Psoas muscle (tissue), 8 donors: ENCODE results near the gene KLRB1. TPM values are rescaled to one million over a fixed set of nuclear protein-coding genes. Genes with fewer than 3 reads are reported as not detected.
"Not testable (repeated sequence)": the region's sequence is repeated elsewhere in the genome, so short reads cannot be mapped to it uniquely, and the experiment has no call there.

Source experiments
- ATAC-seq, 4 donors: fragments of 200-7000 bp; cut with Tn5 transposase; one replicate each; pipeline ENCODE4 v1.9.1; 2020; ENCODE audit warnings: moderate library complexity in 3 of 4, mild to moderate bottlenecking in 2 of 4
- DNase-seq, 2 donors: peaks; one replicate each; pipeline ENCODE4 v3.0.0-alpha.2; 2020
- H3K27ac ChIP-seq: fragments of 200-600 bp; one replicate; pipeline ENCODE4 v1.8.0; 2022
- H3K27me3 ChIP-seq, 3 donors: fragments of 200-600 bp in 1 of 3; one replicate each; pipeline versions ENCODE4 v1.6.1 to v1.8.0; 2013 to 2022; ENCODE audit warnings: low read length in 2 of 3, mild to moderate bottlenecking in 2 of 3, moderate library complexity in 1 of 3; ENCODE audit not compliant: insufficient read depth in 3 of 3
- H3K36me3 ChIP-seq, 2 donors: fragments of 200-600 bp in 1 of 2; one replicate each; pipeline versions ENCODE4 v1.6.1 to v1.8.0; 2013 to 2022; ENCODE audit warnings: low read depth in 1 of 2, mild to moderate bottlenecking in 1 of 2, moderate library complexity in 1 of 2; ENCODE audit not compliant: insufficient read depth in 1 of 2
- H3K4me1 ChIP-seq: fragments of 200-600 bp; one replicate; pipeline ENCODE4 v1.8.0; 2022
- H3K4me3 ChIP-seq: fragments of 200-600 bp; one replicate; pipeline ENCODE4 v1.8.0; 2022; ENCODE audit warnings: mild to moderate bottlenecking
- H3K9me3 ChIP-seq: fragments of 200-600 bp; one replicate; pipeline ENCODE4 v1.8.0; 2022
- WGBS, 3 donors: extraction: QIAGEN DNeasy Blood & Tissue Kit; methylation state at CpG; one replicate each; pipeline versions ENCODE4 v1.1.6 to v1.1.7; 2013; 5-methylcytosine and 5-hydroxymethylcytosine counted together
- intact Hi-C, 2 donors: fragments of 100-400 bp; cut with DNase I; formaldehyde crosslinking; loops; one replicate each; pipeline versions ENCODE4 v1.11.0 to v1.14.2; 2022
- polyA plus RNA-seq, 3 donors: library from polyadenylated mRNA; stranded (reverse); fragments of 200-250 nt; gene quantifications; one replicate each; pipeline ENCODE4 v1.2.3, GENCODE V29; 2013
- total RNA-seq, 4 donors: library from RNA; stranded (reverse); fragmentation: NEBNext Ultra II Directional in 2 of 4; extraction: Animal tissue kit (Norgen Biotek cat#: 25700) in 2 of 4; gene quantifications; one replicate each; pipeline versions ENCODE4 v1.2.1 to v1.2.4, GENCODE V29; 2021 to 2023
- TF ChIP-seq, protein P1 (sequence below): fragments of 200-600 bp; IDR thresholded peaks from one replicate; pipeline ENCODE4 v1.8.0; 2022; ENCODE audit warnings: antibody characterized with exemption
- donor health status: healthy with polysubstance abuse.
- donor health status: DM: no; HTN: no; CAD: no; lungs with moderate emphysema.
- donor health status: Bipolar disorder and iron deficiency.
- donor health status: healthy.
- donor health status: DM: yes; HTN: yes; CAD: no.
- donor health status: DM: no; HTN: no; CAD: no.
- donor health status: DM: no; HTN: no; CAD: no.
- donor health status: DM: yes; HTN: yes; CAD: no.

Gene KLRB1
- total and polyA plus RNA-seq, 7 donors, result 0.03 to 0.30 (median 0.13) TPM; not detected in 2

DNA sequence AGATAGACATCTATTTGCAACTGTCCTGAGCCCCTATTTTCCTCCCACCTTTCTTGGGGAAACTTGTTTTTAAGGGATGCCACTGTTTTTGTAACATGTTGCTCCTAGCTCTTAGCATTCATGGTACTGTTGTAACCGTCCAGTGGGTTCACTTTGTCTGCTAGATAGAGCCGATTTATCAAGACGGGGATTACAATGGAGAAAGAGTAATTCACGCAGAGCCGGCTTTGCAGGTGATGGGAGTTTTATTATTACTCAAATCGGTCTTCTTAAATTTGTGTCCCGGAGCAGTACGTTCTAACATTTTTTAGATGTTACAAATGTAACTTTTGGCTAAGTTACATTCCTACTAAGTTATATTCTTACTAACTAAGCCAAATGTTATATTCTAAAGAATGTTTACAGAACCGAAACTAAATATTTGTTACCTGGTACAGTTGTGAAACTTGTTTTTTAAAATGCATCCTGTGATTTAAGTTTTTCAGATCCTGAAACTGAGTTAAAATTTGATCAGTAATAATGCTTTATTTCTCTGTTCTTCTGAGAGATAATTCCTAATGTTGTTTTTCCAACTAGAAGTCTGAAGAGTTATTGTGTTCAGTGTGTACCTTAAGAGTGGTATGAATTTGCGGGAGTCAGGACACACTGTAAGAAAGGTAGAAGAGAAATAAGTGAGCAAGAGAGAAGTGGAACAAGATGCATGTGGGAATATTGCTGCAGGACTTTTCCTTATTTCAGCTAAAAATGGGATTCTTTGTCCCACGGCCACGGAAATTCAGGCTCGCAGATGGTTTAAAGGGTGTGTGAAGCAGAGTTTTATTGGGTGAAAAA, 41.2 kb upstream of the KLRB1 start:
- Histone ChIP-seq H3K36me3 (peaks cover 0 to 4% of the 10 kb centered on the region in 2 donors), H3K27me3 (no peaks in the 10 kb centered on the region), H3K4me1 (peaks cover 9% of the 10 kb centered on the region), H3K27ac (peak overlapping the region; percentile 79), H3K9me3 (no peaks in the 10 kb centered on the region), H3K4me3 (peak overlapping the region; percentile 74)
- intact Hi-C loops, result no loop called here
- ATAC-seq, result peak in 1 of 4 donors; percentile 34
- 9 to 18% (median 12%) methylated on average over 13 of the region's 13 CpGs for WGBS, 3 donors
- TF ChIP-seq, protein P1, sequence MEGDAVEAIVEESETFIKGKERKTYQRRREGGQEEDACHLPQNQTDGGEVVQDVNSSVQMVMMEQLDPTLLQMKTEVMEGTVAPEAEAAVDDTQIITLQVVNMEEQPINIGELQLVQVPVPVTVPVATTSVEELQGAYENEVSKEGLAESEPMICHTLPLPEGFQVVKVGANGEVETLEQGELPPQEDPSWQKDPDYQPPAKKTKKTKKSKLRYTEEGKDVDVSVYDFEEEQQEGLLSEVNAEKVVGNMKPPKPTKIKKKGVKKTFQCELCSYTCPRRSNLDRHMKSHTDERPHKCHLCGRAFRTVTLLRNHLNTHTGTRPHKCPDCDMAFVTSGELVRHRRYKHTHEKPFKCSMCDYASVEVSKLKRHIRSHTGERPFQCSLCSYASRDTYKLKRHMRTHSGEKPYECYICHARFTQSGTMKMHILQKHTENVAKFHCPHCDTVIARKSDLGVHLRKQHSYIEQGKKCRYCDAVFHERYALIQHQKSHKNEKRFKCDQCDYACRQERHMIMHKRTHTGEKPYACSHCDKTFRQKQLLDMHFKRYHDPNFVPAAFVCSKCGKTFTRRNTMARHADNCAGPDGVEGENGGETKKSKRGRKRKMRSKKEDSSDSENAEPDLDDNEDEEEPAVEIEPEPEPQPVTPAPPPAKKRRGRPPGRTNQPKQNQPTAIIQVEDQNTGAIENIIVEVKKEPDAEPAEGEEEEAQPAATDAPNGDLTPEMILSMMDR, result no peak
- no peak for DNase-seq

DNA sequence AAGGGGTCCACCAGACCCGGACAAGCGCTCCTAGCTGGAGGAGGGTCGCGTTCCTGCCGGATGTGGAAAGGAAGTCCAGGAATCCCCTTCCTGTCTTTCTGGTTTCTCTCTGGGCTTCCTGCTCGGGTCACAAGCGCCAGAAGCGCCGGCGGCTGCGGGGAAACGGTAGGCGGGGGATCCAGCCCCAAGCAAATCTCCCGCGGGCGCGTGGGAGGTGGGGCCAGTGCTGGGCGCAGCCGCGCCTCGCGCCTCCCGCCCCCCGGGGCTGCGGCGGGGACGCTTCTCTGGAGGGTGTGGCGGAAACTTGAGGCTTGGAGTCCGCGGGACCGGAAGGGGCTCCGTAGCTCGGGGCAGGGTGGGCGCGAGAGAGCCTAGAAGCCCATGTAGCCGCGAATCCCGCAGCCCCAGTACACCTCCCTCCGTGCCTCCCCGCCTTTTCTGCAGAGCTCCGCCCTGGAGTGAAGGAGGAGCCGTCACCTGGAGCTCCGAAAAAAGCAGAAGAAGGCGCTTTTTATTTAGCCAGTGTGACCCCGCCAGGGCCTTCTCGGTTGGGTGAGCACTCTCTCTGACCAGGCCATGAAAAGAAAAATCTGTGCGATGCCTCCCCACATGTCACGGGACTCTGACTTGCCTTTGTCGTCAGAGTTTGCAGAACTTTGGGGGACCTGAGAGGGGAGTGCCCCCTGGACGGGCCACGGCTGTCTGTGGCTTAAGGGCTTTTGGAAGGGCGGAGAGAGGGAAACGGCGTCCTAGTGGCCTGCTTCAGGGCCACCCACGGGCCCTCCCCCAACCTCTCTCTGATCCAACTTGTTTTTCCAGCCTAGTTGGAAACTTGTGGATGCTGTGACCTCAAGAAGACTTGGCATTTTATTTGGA, 40.3 kb upstream of the KLRB1 start:
- peak; percentile 89 to 96 (median 92) for ATAC-seq
- 0 to 1% (median 1%) methylated on average over 48 to 55 of the region's 55 CpGs for WGBS, 3 donors
- peak overlapping the region; percentile 79 for H3K27ac ChIP-seq
- peaks cover 9% of the 10 kb centered on the region for H3K4me1 ChIP-seq
- peak; percentile 84 to 89 for DNase-seq
- intact Hi-C loops, result no loop called here
- TF ChIP-seq, protein P1, result peak; percentile 5
- peak overlapping the region; percentile 74 for H3K4me3 ChIP-seq
- H3K9me3 ChIP-seq, result no peaks in the 10 kb centered on the region
- H3K36me3 ChIP-seq, result no peaks in the 10 kb centered on the region
- no peaks in the 10 kb centered on the region for H3K27me3 ChIP-seq

DNA sequence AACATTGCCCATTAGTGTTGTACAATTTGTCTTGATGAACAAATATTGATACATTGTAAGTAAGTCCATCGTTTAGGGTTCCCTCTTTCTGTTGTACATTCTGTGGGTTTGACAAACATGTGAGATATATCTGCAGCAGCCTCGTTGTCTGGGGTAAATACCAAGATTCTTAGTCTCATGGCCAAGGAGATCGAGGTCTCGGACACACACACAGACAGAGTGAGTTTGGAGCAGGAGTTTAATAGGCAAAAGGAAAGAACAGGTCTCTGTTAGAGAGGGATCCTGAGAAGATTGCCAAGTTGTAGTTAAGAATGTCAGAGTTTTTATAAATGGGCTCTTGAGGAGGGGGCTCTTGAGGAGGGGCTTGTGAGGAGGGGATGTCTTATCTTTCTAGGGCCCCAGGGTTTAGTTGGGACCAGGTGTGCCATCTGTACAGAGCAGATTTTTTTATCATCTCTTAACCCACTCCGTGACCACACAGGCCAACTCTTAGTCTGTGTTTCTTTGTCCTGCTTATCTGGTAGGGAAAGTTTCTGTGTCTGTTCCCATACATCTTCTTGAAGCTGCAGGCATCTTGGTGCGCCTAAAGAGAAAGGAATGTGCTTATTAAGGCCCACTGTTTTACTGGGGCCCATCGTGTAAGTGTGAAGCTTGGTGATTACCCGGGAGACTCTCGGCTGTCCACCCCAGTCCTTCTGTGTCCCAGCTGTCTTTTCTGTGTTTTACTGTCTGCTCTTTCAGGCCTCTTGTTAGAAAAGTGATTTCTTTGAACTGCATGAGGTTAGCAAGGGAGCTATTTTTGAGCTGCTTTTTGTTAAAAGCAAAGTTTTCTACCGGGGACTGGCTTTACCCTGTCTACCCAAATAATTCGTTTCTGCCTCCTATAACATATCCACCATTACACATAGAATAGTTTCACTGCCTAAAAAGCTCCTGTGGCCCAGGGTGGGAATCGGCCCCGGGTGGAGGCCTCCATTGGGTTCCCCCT, 39.4 kb upstream of the KLRB1 start:
- no peaks in the 10 kb centered on the region for H3K27me3 ChIP-seq
- intact Hi-C loops, result no loop called here

DNA sequence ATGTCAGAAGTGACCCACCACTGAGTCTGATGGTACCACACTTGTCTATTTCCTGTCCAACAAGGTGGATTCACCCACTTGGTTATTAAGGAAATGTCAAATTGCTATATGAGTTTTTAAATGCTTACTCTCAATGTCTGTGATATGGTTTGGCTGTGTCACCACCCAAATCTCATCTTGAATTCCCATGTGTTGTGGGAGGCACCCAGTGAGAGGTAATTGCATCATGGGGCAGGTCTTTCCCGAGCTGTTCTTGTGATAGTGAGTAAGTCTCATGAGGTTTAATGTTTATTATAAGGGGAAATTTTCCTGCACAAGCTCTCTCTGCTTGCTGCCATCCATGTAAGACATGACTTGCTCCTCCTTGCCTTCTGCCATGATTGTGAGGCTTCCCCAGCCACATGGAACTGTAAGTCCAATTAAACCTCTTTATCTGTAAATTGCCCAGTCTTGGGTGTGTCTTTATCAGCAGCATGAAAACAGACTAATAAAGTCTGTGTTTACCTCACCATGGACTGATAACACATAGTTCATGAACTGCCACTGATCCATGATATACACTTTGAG, 37.4 kb upstream of the KLRB1 start:
- 59 to 83% (median 76%) methylated on average over 1 of the region's 1 CpG for WGBS, 3 donors
- H3K9me3 ChIP-seq, H3K27ac ChIP-seq, intact Hi-C loops, H3K27me3 ChIP-seq, DNase-seq, H3K4me1 ChIP-seq, ATAC-seq, H3K36me3 ChIP-seq, H3K4me3 ChIP-seq: not testable (repeated sequence)

More for the DNA sequence above, 39.4 kb upstream of the KLRB1 start:
- no peaks in the 10 kb centered on the region for H3K9me3 ChIP-seq
- TF ChIP-seq, protein P1, result no peak
- WGBS, 3 donors, result 40 to 42% (median 41%) methylated on average over 13 of the region's 13 CpGs
- peak overlapping the region; percentile 74 for H3K4me3 ChIP-seq
- ATAC-seq, result no peak
- no peak for DNase-seq
- H3K36me3 ChIP-seq, result no peaks in the 10 kb centered on the region
- peak overlapping the region; percentile 79 for H3K27ac ChIP-seq
- peaks cover 9% of the 10 kb centered on the region for H3K4me1 ChIP-seq
